Stimulated activated naive CD8-positive, alpha-beta T cell treated with anti-CD3 and anti-CD28 coated beads, Interleukin-15, amount 100 ng/mL, for 72 hours (primary cell): ENCODE results near the gene SPG21.

Experiments
- ATAC-seq: fragments of 150-1000 bp; cut with Tn5 transposase; 2 replicates; pipeline ENCODE4 v1.10.0; 2021; ENCODE audit warnings: mild to moderate bottlenecking, moderate library complexity
- DNase-seq, 2 donors: peaks; one replicate each; pipeline ENCODE4 v3.0.0; 2021 to 2022
- H3K27ac Mint-ChIP-seq, 2 donors: one replicate each; pipeline ENCODE4 v1.8.0; 2022; ENCODE audit warnings: mild to moderate bottlenecking in 2 of 2, mixed read lengths in 2 of 2, moderate library complexity in 2 of 2
- H3K27me3 Mint-ChIP-seq: one replicate; pipeline ENCODE4 v1.8.0; 2022; ENCODE audit warnings: mixed read lengths
- H3K4me1 Mint-ChIP-seq: one replicate; pipeline ENCODE4 v1.8.0; 2022; ENCODE audit warnings: mild to moderate bottlenecking, mixed read lengths
- H3K4me3 Mint-ChIP-seq, 2 donors: one replicate each; pipeline ENCODE4 v1.8.0; 2022; ENCODE audit warnings: mild to moderate bottlenecking in 2 of 2, mixed read lengths in 2 of 2, moderate library complexity in 1 of 2
- H3K9me3 Mint-ChIP-seq, 2 donors: one replicate each; pipeline ENCODE4 v1.8.0; 2022; ENCODE audit warnings: mixed read lengths in 2 of 2

Gene SPG21

GRCh38 chr15:64930778-64931371 is 58.8 kb downstream of the SPG21 start:
- Mint-ChIP-seq H3K9me3 (no peaks in the 10 kb centered on the region), H3K4me1 (peaks cover 6% of the 10 kb centered on the region), H3K4me3 (no peak overlapping the region), H3K27ac (no peak overlapping the region), H3K27me3 (no peaks in the 10 kb centered on the region)
- no peak for ATAC-seq
- peak in 1 of 2 donors; percentile 4 for DNase-seq

- Mint-ChIP-seq H3K27ac (peak overlapping the region in 1 of 2 donors; percentile 44), H3K27me3 (no peaks in the 10 kb centered on the region), H3K4me3 (no peak overlapping the region), H3K9me3 (no peaks in the 10 kb centered on the region), H3K4me1 (peaks cover 6% of the 10 kb centered on the region)
- ATAC-seq (no peak), DNase-seq (peak in 1 of 2 donors; percentile 1)
Observed at GRCh38 chr15:64930019-64930652, 59.6 kb downstream of the SPG21 start.

- no peak for ATAC-seq
- Mint-ChIP-seq H3K9me3 (no peaks in the 10 kb centered on the region), H3K27ac (no peak overlapping the region), H3K27me3 (no peaks in the 10 kb centered on the region), H3K4me3 (no peak overlapping the region), H3K4me1 (peaks cover 6% of the 10 kb centered on the region)
- peak in 1 of 2 donors; percentile 2 for DNase-seq
Observed at GRCh38 chr15:64928626-64929220, 61.0 kb downstream of the SPG21 start.

- H3K9me3 Mint-ChIP-seq, result no peaks in the 10 kb centered on the region
- H3K4me3 Mint-ChIP-seq, result no peak overlapping the region
- H3K27ac Mint-ChIP-seq, result no peak overlapping the region
Observed at GRCh38 chr15:64926661-64927060, 63.1 kb downstream of the SPG21 start.

GRCh38 chr15:64925335-64926330 is 64.1 kb downstream of the SPG21 start:
- DNase-seq (no peak), ATAC-seq (no peak)
- H3K27me3 Mint-ChIP-seq, result no peaks in the 10 kb centered on the region
- no peak overlapping the region for H3K4me3 Mint-ChIP-seq
- no peaks in the 10 kb centered on the region for H3K9me3 Mint-ChIP-seq
- peak overlapping the region in 1 of 2 donors; percentile 25 for H3K27ac Mint-ChIP-seq
- H3K4me1 Mint-ChIP-seq, result peaks cover 6% of the 10 kb centered on the region

More at GRCh38 chr15:64926661-64927060, 63.1 kb downstream of the SPG21 start:
- H3K4me1 Mint-ChIP-seq, result peaks cover 6% of the 10 kb centered on the region
- no peak for DNase-seq
- H3K27me3 Mint-ChIP-seq, result no peaks in the 10 kb centered on the region
- no peak for ATAC-seq

GRCh38 chr15:64923546-64923945 is 66.2 kb downstream of the SPG21 start:
- no peak for DNase-seq
- no peak for ATAC-seq
- no peaks in the 10 kb centered on the region for H3K9me3 Mint-ChIP-seq
- no peak overlapping the region for H3K27ac Mint-ChIP-seq
- H3K4me1 Mint-ChIP-seq, result peaks cover 6% of the 10 kb centered on the region
- no peak overlapping the region for H3K4me3 Mint-ChIP-seq
- H3K27me3 Mint-ChIP-seq, result no peaks in the 10 kb centered on the region

- Mint-ChIP-seq H3K9me3 (no peaks in the 10 kb centered on the region), H3K27me3 (no peaks in the 10 kb centered on the region), H3K27ac (no peak overlapping the region), H3K4me1 (peaks cover 4% of the 10 kb centered on the region), H3K4me3 (no peak overlapping the region)
- no peak for DNase-seq
- no peak for ATAC-seq
Observed at GRCh38 chr15:64921711-64922110, 68.0 kb downstream of the SPG21 start.

- H3K9me3 Mint-ChIP-seq, result no peaks in the 10 kb centered on the region
- H3K27me3 Mint-ChIP-seq, result no peaks in the 10 kb centered on the region
- DNase-seq (no peak), ATAC-seq (no peak)
- no peak overlapping the region for H3K4me3 Mint-ChIP-seq
- H3K4me1 Mint-ChIP-seq, result peaks cover 24% of the 10 kb centered on the region
- H3K27ac Mint-ChIP-seq, result no peak overlapping the region
Observed at GRCh38 chr15:64919721-64920120, 70.0 kb downstream of the SPG21 start.

- no peak overlapping the region for H3K4me3 Mint-ChIP-seq
- H3K27ac Mint-ChIP-seq, result no peak overlapping the region
- ATAC-seq, result no peak
- peaks cover 31% of the 10 kb centered on the region for H3K4me1 Mint-ChIP-seq
- H3K9me3 Mint-ChIP-seq, result no peaks in the 10 kb centered on the region
- H3K27me3 Mint-ChIP-seq, result no peaks in the 10 kb centered on the region
- DNase-seq, result no peak
Observed at GRCh38 chr15:64917211-64917610, 72.5 kb downstream of the SPG21 start.

- no peak overlapping the region for H3K4me3 Mint-ChIP-seq
- H3K9me3 Mint-ChIP-seq, result no peaks in the 10 kb centered on the region
- H3K27me3 Mint-ChIP-seq, result peaks cover 3% of the 10 kb centered on the region
- no peak overlapping the region for H3K27ac Mint-ChIP-seq
- DNase-seq (no peak), ATAC-seq (no peak)
- peaks cover 37% of the 10 kb centered on the region for H3K4me1 Mint-ChIP-seq
Observed at GRCh38 chr15:64916365-64916764, 73.3 kb downstream of the SPG21 start.

GRCh38 chr15:64915518-64916227 is 74.0 kb downstream of the SPG21 start:
- no peak overlapping the region for H3K4me3 Mint-ChIP-seq
- no peak for ATAC-seq

More at GRCh38 chr15:64915518-64916227, 74.0 kb downstream of the SPG21 start:
- peak overlapping the region in 1 of 2 donors; percentile 20 for H3K27ac Mint-ChIP-seq
- H3K9me3 Mint-ChIP-seq, result no peaks in the 10 kb centered on the region
- H3K27me3 Mint-ChIP-seq, result peaks cover 10% of the 10 kb centered on the region
- H3K4me1 Mint-ChIP-seq, result peaks cover 44% of the 10 kb centered on the region
- no peak for DNase-seq
